Body of pancreas (tissue), 4 donors: ENCODE measurements around the gene GOLGA6A.
"Not testable (repeated sequence)": the region's sequence is repeated elsewhere in the genome, so short reads cannot be mapped to it uniquely, and the experiment has no call there.

Experiments used
- CTCF ChIP-seq, 7 experiments: fragments of 450-650 bp in 4 of 7; fragments of 200-600 bp in 3 of 7; sonication (generic) in 3 of 7; IDR thresholded peaks; one replicate each; pipeline ENCODE4 v1.5.1; 2016 to 2019; ENCODE audit warnings: antibody characterized with exemption in 7 of 7
- POLR2A ChIP-seq, 3 donors: fragments of 450-650 bp; IDR thresholded peaks; one replicate each; pipeline ENCODE4 v1.6.1; 2016; ENCODE audit warnings: antibody characterized with exemption in 3 of 3, mild to moderate bottlenecking in 2 of 3

GRCh38 chr15:74059050-74059833 is 23.1 kb downstream of the GOLGA6A start:
- not testable (repeated sequence) for TF ChIP-seq CTCF, POLR2A (IDR thresholded peaks at IDR 0.05)
